ENCODE data around the gene MAPK10. TPM values are rescaled to one million over a fixed set of nuclear protein-coding genes. Genes with fewer than 3 reads are reported as not detected.

MAPK10 gene
- total and polyA plus RNA-seq, 2 of the 8 experiments (the other 6 are each of a cell fraction or from before 2014, with no cell fraction given) = 2.5 to 3.1 TPM

- no peaks in the 10 kb centered on the region for H3K79me2 ChIP-seq (ENCODE audit: control insufficient read depth in 1 of 2, insufficient read depth in 2 of 2, low read length in 2 of 2)
- no peak for FAIRE-seq
- H4K91ac ChIP-seq (replicated peaks; ENCODE audit: insufficient read length, low read length) = no peak overlapping the region
- H3K79me1 ChIP-seq (ENCODE audit: low read depth, low read length) = no peaks in the 10 kb centered on the region
- ChIA-PET POLR2A (ENCODE audit: partially characterized antibody) (no interaction called here), CTCF (ENCODE audit: partially characterized antibody) (interaction anchor here (0.6 kb wide), 1 partner anchor 352 kb away, joined by 3 read pairs; no protein-coding TSS in a partner anchor)
- no peak overlapping the region for H2BK12ac ChIP-seq (ENCODE audit: low read depth, low read length)
- H4K5ac ChIP-seq (ENCODE audit: insufficient read length, low read depth, low read length) = no peak overlapping the region
- no peak overlapping the region for H3K23ac ChIP-seq (ENCODE audit: insufficient read length)
- H3K4me1 ChIP-seq (replicated peaks in 1 of 4; ENCODE audit: control insufficient read depth in 3 of 4, insufficient read depth in 4 of 4, low read length in 3 of 4) = no peaks in the 10 kb centered on the region
- no peak overlapping the region for H2AFZ ChIP-seq (ENCODE audit: low read length)
- no peak overlapping the region for H3K4me2 ChIP-seq (ENCODE audit: insufficient read depth in 1 of 2, low read depth in 2 of 2, low read length in 2 of 2)
- H3K27me3 ChIP-seq (replicated peaks in 1 of 4; ENCODE audit: control insufficient read depth in 3 of 4, extremely low read depth in 1 of 4, insufficient read depth in 3 of 4, low read length in 3 of 4) = no peaks in the 10 kb centered on the region
- H3K27ac ChIP-seq (ENCODE audit: low read depth, low read length) = no peak overlapping the region
- no peak overlapping the region for H2BK20ac ChIP-seq (ENCODE audit: low read length)
- no peak overlapping the region for H4K8ac ChIP-seq (ENCODE audit: extremely low read depth, insufficient read depth, low read length)
- H3K56ac ChIP-seq (replicated peaks; ENCODE audit: insufficient read length, low read depth, low read length) = no peak overlapping the region
- no peaks in the 10 kb centered on the region for H4K20me1 ChIP-seq (replicated peaks in 1 of 2; ENCODE audit: control insufficient read depth in 1 of 2, insufficient read depth in 2 of 2, low read length in 2 of 2)
- H3K18ac ChIP-seq (ENCODE audit: extremely low read depth, low read length) = no peak overlapping the region
- H3K23me2 ChIP-seq (ENCODE audit: low read depth, low read length) = no peaks in the 10 kb centered on the region
- no peak overlapping the region for H2AK5ac ChIP-seq (ENCODE audit: low read depth, low read length)
- H2BK5ac ChIP-seq (ENCODE audit: low read depth, low read length) = no peak overlapping the region
- WGBS, 2 experiments (ENCODE audit: extremely low coverage in 1 of 2, insufficient coverage in 1 of 2, insufficient read length in 1 of 2, insufficient replicate concordance in 2 of 2, low coverage in 1 of 2, low lambda C conversion rate in 2 of 2, missing lambda C conversion rate in 1 of 2) = 100% methylated on average over 1 of the region's 1 CpG; no CpG with 5 or more reads in 1 of the 2 experiments
- no peak overlapping the region for H3K9ac ChIP-seq (replicated peaks in 1 of 4; ENCODE audit: extremely low read depth in 1 of 4, low read depth in 3 of 4, low read length in 3 of 4)
- no peaks in the 10 kb centered on the region for H3K9me3 ChIP-seq (ENCODE audit: insufficient read depth in 2 of 2, low read depth in 1 of 2, low read length in 1 of 2)
- no peak overlapping the region for H2BK120ac ChIP-seq (replicated peaks; ENCODE audit: low read depth, low read length)
- H2BK15ac ChIP-seq (ENCODE audit: low read length) = no peak overlapping the region
- no peaks in the 10 kb centered on the region for H3K36me3 ChIP-seq (ENCODE audit: control insufficient read depth in 2 of 4, insufficient read depth in 4 of 4, low read length in 3 of 4)
- H3K4me3 ChIP-seq (ENCODE audit: extremely low read depth in 1 of 4, insufficient read depth in 2 of 4, low read depth in 3 of 4, low read length in 4 of 4) = no peak overlapping the region
- H3K14ac ChIP-seq (ENCODE audit: insufficient read length) = no peak overlapping the region
- DNase-seq (ENCODE audit: low read depth in 1 of 2, low spot score in 2 of 2) = no peak
- no peak overlapping the region for H3K4ac ChIP-seq (replicated peaks; ENCODE audit: insufficient read length, low read depth, low read length)
- no peak for TF ChIP-seq RNF2 (IDR thresholded peaks at IDR 0.05; ENCODE audit: borderline replicate concordance, low read depth, low read length, missing control alignments, poor library complexity, severe bottlenecking)
- no peak for TF ChIP-seq HDAC6 (IDR thresholded peaks at IDR 0.05; ENCODE audit: low read depth, low read length)
- no peak for TF ChIP-seq TAF1 (IDR thresholded peaks at IDR 0.05; ENCODE audit: low read depth, low read length)
- no peak for TF ChIP-seq RFX5 (IDR thresholded peaks at IDR 0.05; ENCODE audit: borderline replicate concordance, low read depth, low read length)
- no peak for TF ChIP-seq EGR1 (IDR thresholded peaks at IDR 0.05; ENCODE audit: borderline replicate concordance, low read depth, low read length)
- TF ChIP-seq CREB1 (IDR thresholded peaks at IDR 0.05) = no peak
These were observed 109.8 kb downstream of the MAPK10 start for GRCh38 chr4:86250006-86250405.
